HCT116 (cell line): ENCODE results near the gene PNKP. TPM values are rescaled to one million over a fixed set of nuclear protein-coding genes. Genes with fewer than 3 reads are reported as not detected.

Experiments used
- ATAC-seq: fragments of 200-7000 bp; cut with Tn5 transposase; 2 replicates; pipeline ENCODE4 v1.9.1; 2020; ENCODE audit warnings: mild to moderate bottlenecking, moderate library complexity
- BruUV-seq: library from RNA; stranded (reverse); fragments of 400-500 nt; replicated peaks from 2 replicates; lab custom pipeline; 2021; lab: Mats Ljungman, UMichigan
- CTCF ChIA-PET: fragments of 300-600 bp; sonication (Branson Sonifier 250); formaldehyde crosslinking; loops from one replicate; lab custom pipeline; 2021; ENCODE audit warnings: antibody characterized with exemption; lab: Charles Lee
- POLR2A ChIA-PET: fragments of 300-600, 350-600 bp; sonication (Branson Sonifier 250); formaldehyde crosslinking; loops from one replicate; lab custom pipeline; 2021; ENCODE audit warnings: antibody characterized with exemption; lab: Charles Lee
- RAD21 ChIA-PET, 2 experiments: fragments of 300-600 bp; sonication (Branson Sonifier 250); formaldehyde crosslinking; loops; one replicate each; lab custom pipeline; 2023; ENCODE audit warnings: low total read pairs in 2 of 2; ENCODE audit not compliant: uncharacterized antibody in 2 of 2, unreplicated experiment in 2 of 2, low non-redundant PET in 1 of 2; lab: Charles Lee
- DNase-seq: peaks from one replicate; pipeline ENCODE4 v3.0.0-alpha.2; 2010; ENCODE audit warnings: low read depth, low spot score
- H2AFZ ChIP-seq: fragments of 200-600 bp; shearing (Covaris generic), sonication (generic); 2 replicates; pipeline ENCODE4 v1.6.1; 2017; ENCODE audit warnings: low read depth, mixed run types, mixed read lengths, antibody characterized with exemption, low read length; ENCODE audit not compliant: poor library complexity, severe bottlenecking
- H3K27ac ChIP-seq: 2 replicates; pipeline ENCODE4 v1.5.1; 2012; ENCODE audit warnings: low read depth, low read length
- H3K27me3 ChIP-seq: fragments of 200-600 bp; sonication (generic); 2 replicates; pipeline ENCODE4 v1.6.1; 2016; ENCODE audit warnings: mixed run types, low read length, mixed read lengths; ENCODE audit not compliant: insufficient read depth
- H3K36me3 ChIP-seq, 2 experiments: fragments of 200-500 bp in 1 of 2; fragments of 200-600 bp in 1 of 2; sonication (Bioruptor generic) in 1 of 2; sonication (generic) in 1 of 2; 2 replicates each; pipeline versions ENCODE4 v1.5.1 to v1.6.1; 2014 to 2016; ENCODE audit warnings: low read length in 2 of 2, inconsistent platforms in 1 of 2, mixed read lengths in 1 of 2, mixed run types in 1 of 2; ENCODE audit not compliant: insufficient read depth in 2 of 2, control insufficient read depth in 1 of 2
- H3K4me1 ChIP-seq, 2 experiments: fragments of 200-600 bp in 1 of 2; sonication (generic) in 1 of 2; 2 replicates each; pipeline versions ENCODE4 v1.5.1 to v1.6.1; 2012 to 2017; ENCODE audit warnings: low read length in 2 of 2, inconsistent platforms in 1 of 2, mild to moderate bottlenecking in 1 of 2, mixed read lengths in 1 of 2, mixed run types in 1 of 2, moderate library complexity in 1 of 2; ENCODE audit not compliant: insufficient read depth in 2 of 2, control insufficient read depth in 1 of 2
- H3K4me2 ChIP-seq: fragments of 200-600 bp; sonication (generic); 2 replicates; pipeline ENCODE4 v1.6.1; 2017; ENCODE audit warnings: mixed run types, low read length, mixed read lengths
- H3K4me3 ChIP-seq, 2 experiments: fragments of 200-600 bp in 1 of 2; sonication (generic) in 1 of 2; replicated peaks in 1 of 2; 2 replicates each; pipeline ENCODE4 v1.5.1; 2011 to 2016; ENCODE audit warnings: low read length in 2 of 2, control low read depth in 1 of 2, low read depth in 1 of 2, mild to moderate bottlenecking in 1 of 2, mixed read lengths in 1 of 2, mixed run types in 1 of 2
- H3K79me2 ChIP-seq: fragments of 200-600 bp; sonication (generic); 2 replicates; pipeline ENCODE4 v1.6.1; 2017; ENCODE audit warnings: mild to moderate bottlenecking, mixed run types, low read length, moderate library complexity, mixed read lengths; ENCODE audit not compliant: insufficient read depth
- H3K9ac ChIP-seq: fragments of 200-600 bp; sonication (generic); 2 replicates; pipeline ENCODE4 v1.6.1; 2016; ENCODE audit warnings: low read length, mixed read lengths
- H3K9me2 ChIP-seq: fragments of 200-600 bp; sonication (generic), shearing (Covaris generic); 2 replicates; pipeline ENCODE4 v1.6.1; 2017; ENCODE audit warnings: mixed run types, mild to moderate bottlenecking, moderate library complexity; ENCODE audit not compliant: insufficient read depth
- H3K9me3 ChIP-seq, 2 experiments: fragments of 200-500 bp in 1 of 2; fragments of 200-600 bp in 1 of 2; sonication (Bioruptor generic) in 1 of 2; sonication (generic) in 1 of 2; 2 replicates each; pipeline ENCODE4 v1.6.1; 2014 to 2017; ENCODE audit warnings: low read length in 2 of 2, mixed read lengths in 2 of 2, inconsistent platforms in 1 of 2, low read depth in 1 of 2, mild to moderate bottlenecking in 1 of 2, mixed run types in 1 of 2, moderate library complexity in 1 of 2; ENCODE audit not compliant: control insufficient read depth in 1 of 2, insufficient read depth in 1 of 2
- H4K20me1 ChIP-seq: fragments of 200-600 bp; sonication (generic), shearing (Covaris generic); 2 replicates; pipeline ENCODE4 v1.6.1; 2017; ENCODE audit warnings: mixed run types, mild to moderate bottlenecking, moderate library complexity; ENCODE audit not compliant: insufficient read depth
- ATF3 ChIP-seq: IDR thresholded peaks from 2 replicates; pipeline ENCODE4 v1.6.1; 2012
- CEBPB ChIP-seq: IDR thresholded peaks from 2 replicates; pipeline ENCODE4 v1.6.1; 2012; ENCODE audit warnings: low read depth
- CTCF ChIP-seq, 3 experiments: fragments of 200-600 bp in 1 of 3; sonication (generic) in 1 of 3; IDR thresholded peaks in 2 of 3; conservative IDR thresholded peaks in 1 of 3; 2 replicates each; pipeline ENCODE4 v1.5.1; 2012 to 2017; ENCODE audit warnings: low read depth in 2 of 3, low read length in 2 of 3, antibody characterized with exemption in 1 of 3, borderline replicate concordance in 1 of 3, control low read depth in 1 of 3, mild to moderate bottlenecking in 1 of 3, mixed read lengths in 1 of 3, mixed run types in 1 of 3, moderate library complexity in 1 of 3; ENCODE audit not compliant: insufficient read depth in 1 of 3
- EGR1 ChIP-seq: IDR thresholded peaks from 2 replicates; pipeline ENCODE4 v1.6.1; 2012; ENCODE audit warnings: low read depth
- ELF1 ChIP-seq: IDR thresholded peaks from 2 replicates; pipeline ENCODE4 v1.6.1; 2012; ENCODE audit warnings: low read depth, borderline replicate concordance
- EZH2phosphoT487 ChIP-seq: fragments of 200-600 bp; IDR thresholded peaks from 2 replicates; pipeline ENCODE4 v1.6.1; 2018; ENCODE audit warnings: antibody characterized with exemption, borderline replicate concordance
- JUND ChIP-seq: IDR thresholded peaks from 2 replicates; pipeline ENCODE4 v1.6.1; 2012
- MAX ChIP-seq: IDR thresholded peaks from 2 replicates; pipeline ENCODE4 v1.6.1; 2012
- POLR2A ChIP-seq: IDR thresholded peaks from 2 replicates; pipeline ENCODE4 v1.7.0; 2011; ENCODE audit warnings: borderline replicate concordance; ENCODE audit not compliant: insufficient read depth, insufficient read length; ENCODE audit errors: extremely low read depth
- POLR2AphosphoS5 ChIP-seq: IDR thresholded peaks from 2 replicates; pipeline ENCODE4 v1.6.1; 2011; ENCODE audit warnings: mild to moderate bottlenecking, low read depth, low read length, moderate library complexity
- RAD21 ChIP-seq: IDR thresholded peaks from 2 replicates; pipeline ENCODE4 v1.6.1; 2012; ENCODE audit warnings: low read depth, mild to moderate bottlenecking
- SP1 ChIP-seq: IDR thresholded peaks from 2 replicates; pipeline ENCODE4 v1.6.1; 2012; ENCODE audit warnings: low read depth
- SRF ChIP-seq: IDR thresholded peaks from 2 replicates; pipeline ENCODE4 v1.6.1; 2012; ENCODE audit warnings: low read depth
- YY1 ChIP-seq: IDR thresholded peaks from 2 replicates; pipeline ENCODE4 v1.6.1; 2011; ENCODE audit warnings: low read length, low read depth, moderate library complexity, mild to moderate bottlenecking; ENCODE audit not compliant: insufficient replicate concordance; ENCODE audit errors: extremely low read depth
- ZBTB33 ChIP-seq: IDR thresholded peaks from 2 replicates; pipeline ENCODE4 v1.6.1; 2011; ENCODE audit warnings: mild to moderate bottlenecking, low read length, moderate library complexity; ENCODE audit not compliant: insufficient replicate concordance; ENCODE audit errors: extremely low read depth
- intact Hi-C: fragments of 100-400 bp; cut with micrococcal nuclease; formaldehyde crosslinking; loops from 2 replicates; pipeline ENCODE4 v1.10.0; 2022
- total RNA-seq: library from RNA; stranded (reverse); gene quantifications from one replicate; pipeline ENCODE4 v1.2.1, GENCODE V29; 2021; ENCODE audit not compliant: unreplicated experiment

Gene PNKP
- total RNA-seq, 1 experiment from 2014 or later, result 129 TPM

- no peak for TF ChIP-seq EZH2phosphoT487
These were observed 49.3 kb downstream of the PNKP start, which contains the start of gene MED25 (continued) for GRCh38 chr19:49817964-49818648.

- ATAC-seq (no peak), DNase-seq (no peak)
- ChIA-PET CTCF (no interaction called here), POLR2A (no interaction called here), RAD21 (no interaction called here)
- Histone ChIP-seq H3K4me2 (peak overlapping the region; percentile 85; the same call in 1 of the 2 replicates), H3K36me3 (0 out of 4 replicates have a peak, but pooled peaks cover 0 to 7% of the 10 kb centered on the region in 2 experiments), H3K9me3 (no peaks in the 10 kb centered on the region), H3K9ac (no peak overlapping the region), H3K4me1 (peaks cover 20 to 37% of the 10 kb centered on the region in 2 experiments), H3K27ac (peak overlapping the region; percentile 83; the same call in 1 of the 2 replicates), H4K20me1 (no peaks in the 10 kb centered on the region), H2AFZ (peak overlapping the region; percentile 75), H3K27me3 (no peaks in the 10 kb centered on the region), H3K79me2 (peaks cover 31% of the 10 kb centered on the region), H3K9me2 (no peaks in the 10 kb centered on the region), H3K4me3 (no peak overlapping the region)
- no peak for TF ChIP-seq CEBPB
- TF ChIP-seq POLR2A, result no peak
- TF ChIP-seq CTCF (IDR thresholded peaks at IDR 0.05 in 2 of 3, conservative IDR thresholded peaks at IDR 0.05 in 1 of 3; ENCODE audit: borderline replicate concordance in 1 of 3, insufficient read depth in 1 of 3, low read depth in 2 of 3, low read length in 2 of 3), result no peak
- TF ChIP-seq SRF, result no peak
- no peak for TF ChIP-seq EGR1
- TF ChIP-seq RAD21, result no peak
- TF ChIP-seq EZH2phosphoT487, result no peak
- no peak for TF ChIP-seq MAX
- no peak for TF ChIP-seq JUND
- no peak for TF ChIP-seq YY1
- no peak for TF ChIP-seq POLR2AphosphoS5
- TF ChIP-seq SP1, result no peak
- TF ChIP-seq ELF1, result no peak
- no peak for TF ChIP-seq ATF3
- TF ChIP-seq ZBTB33, result no peak
- intact Hi-C loops, result no loop called here
- BruUV-seq, result no TSS peak
These were observed 50.8 kb downstream of the PNKP start for GRCh38 chr19:49816590-49816989.
